K562 (cell line): ENCODE data around the gene CD300LB. TPM values are rescaled to one million over a fixed set of nuclear protein-coding genes. Genes with fewer than 3 reads are reported as not detected.

Source experiments
- ATAC-seq: fragments of 200-7000 bp; cut with Tn5 transposase; 3 replicates; pipeline ENCODE4 v1.9.1; 2020; ENCODE audit warnings: moderate library complexity
- BruUV-seq: library from RNA; stranded (reverse); fragments of 400-500 nt; replicated peaks from 2 replicates; lab custom pipeline; 2021; lab: Mats Ljungman, UMichigan
- CTCF ChIA-PET: fragments of 300-600 bp; formaldehyde crosslinking; extraction: SDS; loops from one replicate; lab custom pipeline; 2021; ENCODE audit warnings: low intra/inter-chr PET ratio; lab: Yijun Ruan, JAX
- POLR2A ChIA-PET: fragments of 300-600, 350-650 bp; sonication (Branson Sonifier 250); formaldehyde crosslinking; extraction: SDS; loops from one replicate; lab custom pipeline; 2021; ENCODE audit warnings: antibody characterized with exemption, inconsistent platforms; lab: Yijun Ruan, JAX
- DNase-seq, 4 experiments: peaks; one replicate each; pipeline versions ENCODE4 v3.0.0 to v3.0.0-alpha.2; 2011 to 2018; ENCODE audit warnings: low spot score in 3 of 4, mixed read lengths in 3 of 4; ENCODE audit errors: extremely low read depth in 1 of 4
- FAIRE-seq: peaks from 2 replicates; lab custom pipeline; 2011; peaks lifted over from hg19 to GRCh38; lab: Jason Lieb, UNC
- H2AFZ ChIP-seq: 2 replicates; pipeline ENCODE4 v1.6.0; 2011; ENCODE audit warnings: low read depth, low read length, control low read depth, inconsistent platforms
- H3K27ac ChIP-seq: fragments of 200-600 bp; 3 replicates; pipeline ENCODE4 v1.8.0; 2011; ENCODE audit warnings: low read depth, mild to moderate bottlenecking, control low read depth, inconsistent platforms, low read length, moderate library complexity, mixed read lengths; ENCODE audit errors: extremely low read depth
- H3K27me3 ChIP-seq, 2 experiments: fragments of 300-600 bp in 1 of 2; 2 replicates in 1 of 2; 3 replicates in 1 of 2; pipeline versions ENCODE4 v1.6.0 to v1.8.0; 2011; ENCODE audit warnings: inconsistent platforms in 2 of 2, low read length in 2 of 2, mild to moderate bottlenecking in 1 of 2, mixed read lengths in 1 of 2, moderate library complexity in 1 of 2; ENCODE audit not compliant: control insufficient read depth in 2 of 2, insufficient read depth in 2 of 2
- H3K36me3 ChIP-seq: fragments of 300-600 bp; 3 replicates; pipeline ENCODE4 v1.8.0; 2011; ENCODE audit warnings: mild to moderate bottlenecking, low read length, inconsistent platforms; ENCODE audit not compliant: control insufficient read depth, insufficient read depth
- H3K4me1 ChIP-seq, 2 experiments: fragments of 200-600 bp in 1 of 2; replicated peaks in 1 of 2; 2 replicates in 1 of 2; 3 replicates in 1 of 2; pipeline versions ENCODE4 v1.5.1 to v1.8.0; 2011; ENCODE audit warnings: inconsistent platforms in 2 of 2, low read length in 2 of 2, mild to moderate bottlenecking in 1 of 2, mixed read lengths in 1 of 2, moderate library complexity in 1 of 2; ENCODE audit not compliant: control insufficient read depth in 2 of 2, insufficient read depth in 2 of 2
- H3K4me2 ChIP-seq: 2 replicates; pipeline ENCODE4 v1.6.1; 2011; ENCODE audit warnings: low read length, control low read depth, inconsistent platforms, mixed read lengths; ENCODE audit not compliant: insufficient read depth
- H3K4me3 ChIP-seq: fragments of 200-600 bp; sonication (generic), shearing (Covaris generic); 2 replicates; pipeline ENCODE4 v1.5.1; 2016; ENCODE audit warnings: control low read depth, inconsistent platforms
- H3K79me2 ChIP-seq: fragments of 200-600 bp; 3 replicates; pipeline ENCODE4 v1.8.0; 2011; ENCODE audit warnings: low read length, inconsistent platforms; ENCODE audit not compliant: control insufficient read depth, insufficient read depth
- H3K9ac ChIP-seq, 2 experiments: 2 replicates each; pipeline versions ENCODE4 v1.6.0 to v1.6.1; 2011; ENCODE audit warnings: low read depth in 2 of 2, low read length in 2 of 2, control low read depth in 1 of 2, inconsistent platforms in 1 of 2, mild to moderate bottlenecking in 1 of 2, mixed read lengths in 1 of 2; ENCODE audit not compliant: insufficient read depth in 1 of 2
- H3K9me1 ChIP-seq: one replicate; pipeline ENCODE4 v1.6.0; 2011; ENCODE audit warnings: inconsistent platforms, mild to moderate bottlenecking, low read length, moderate library complexity; ENCODE audit not compliant: control insufficient read depth, insufficient read depth
- H3K9me3 ChIP-seq: replicated peaks from 2 replicates; pipeline ENCODE4 v1.5.1; 2011; ENCODE audit warnings: low read depth, low read length, inconsistent platforms; ENCODE audit not compliant: control insufficient read depth, insufficient read depth
- H4K20me1 ChIP-seq: replicated peaks from 2 replicates; pipeline ENCODE4 v1.6.1; 2011; ENCODE audit warnings: low read length, inconsistent platforms, mixed read lengths; ENCODE audit not compliant: control insufficient read depth, insufficient read depth
- MEIS2 ChIP-seq: fragments of 450-650 bp; IDR thresholded peaks from 2 replicates; pipeline ENCODE4 v1.6.1; 2014; ENCODE audit warnings: mild to moderate bottlenecking; ENCODE audit not compliant: partially characterized antibody
- MLX ChIP-seq, 2 experiments: fragments of 450-650 bp in 1 of 2; sonication (generic) in 1 of 2; formaldehyde crosslinking; conservative IDR thresholded peaks; 2 replicates each; pipeline versions ENCODE4 v1.4.0 to v1.8.1; 2020 to 2022; ENCODE audit warnings: mild to moderate bottlenecking in 1 of 2, missing genetic modification reagents in 1 of 2
- NFXL1 ChIP-seq: fragments of 450-650 bp; formaldehyde crosslinking; IDR thresholded peaks from 2 replicates; pipeline ENCODE4 v1.4.0; 2021; ENCODE audit warnings: mild to moderate bottlenecking
- NFYB ChIP-seq: IDR thresholded peaks from 2 replicates; pipeline ENCODE4 v1.6.1; 2011; ENCODE audit warnings: mild to moderate bottlenecking, moderate library complexity; ENCODE audit not compliant: insufficient read length; ENCODE audit errors: extremely low read depth
- RFX5 ChIP-seq: IDR thresholded peaks from 2 replicates; pipeline ENCODE4 v1.6.1; 2011; ENCODE audit warnings: low read depth, mild to moderate bottlenecking, improper control_type of control experiment, low read length
- SMAD1 ChIP-seq: fragments of 150-350 bp; IDR thresholded peaks from 2 replicates; pipeline ENCODE4 v1.6.1; 2014; ENCODE audit warnings: low read length, low read depth; ENCODE audit not compliant: partially characterized antibody
- SNAPC5 ChIP-seq: fragments of 250-450 bp; sonication (Bioruptor Pico); IDR thresholded peaks from 2 replicates; pipeline ENCODE4 v1.8.0; 2021; ENCODE audit warnings: moderate library complexity, mild to moderate bottlenecking, inconsistent platforms
- SREBF2 ChIP-seq: sonication (generic); formaldehyde crosslinking; IDR thresholded peaks from 2 replicates; pipeline ENCODE4 v1.4.0; 2020; ENCODE audit warnings: mild to moderate bottlenecking, missing genetic modification reagents
- STAT6 ChIP-seq: sonication (generic); formaldehyde crosslinking; IDR thresholded peaks from 2 replicates; pipeline ENCODE4 v1.8.1; 2023; ENCODE audit warnings: mild to moderate bottlenecking, missing genetic modification reagents
- SUPT5H ChIP-seq: fragments of 450-650 bp; IDR thresholded peaks from 2 replicates; pipeline ENCODE4 v1.6.1; 2016
- ZFP36 ChIP-seq: fragments of 150-350 bp; IDR thresholded peaks from 2 replicates; pipeline ENCODE4 v1.6.1; 2018; ENCODE audit warnings: low read length, low read depth; ENCODE audit not compliant: partially characterized antibody
- ZNF143 ChIP-seq: sonication (generic); formaldehyde crosslinking; IDR thresholded peaks from 2 replicates; pipeline ENCODE4 v1.9.0; 2022; ENCODE audit warnings: mild to moderate bottlenecking, missing genetic modification reagents
- ZNF24 ChIP-seq: fragments of 450-650 bp; IDR thresholded peaks from 2 replicates; pipeline ENCODE4 v1.6.1; 2016
- ZNF512 ChIP-seq: IDR thresholded peaks from 2 replicates; pipeline ENCODE4 v1.6.1; 2016; ENCODE audit warnings: missing genetic modification characterization, missing compliant biosample characterization
- WGBS: fragments of 100-300 bp; shearing (Covaris generic); methylation state at CpG from one replicate; pipeline ENCODE4 v1.1.6; 2016; ENCODE audit warnings: low coverage, mixed read lengths; ENCODE audit not compliant: insufficient coverage; ENCODE audit errors: missing lambda C conversion rate; 5-methylcytosine and 5-hydroxymethylcytosine counted together
- in situ Hi-C: fragments of 300-500 bp; cut with MboI; formaldehyde crosslinking; loops from 4 replicates; pipeline ENCODE4 v1.15.0; 2018; ENCODE audit warnings: inconsistent platforms, mixed read lengths
- intact Hi-C: fragments of 100-400 bp; cut with micrococcal nuclease; formaldehyde crosslinking; loops from 2 replicates; pipeline ENCODE4 v1.14.2; 2022
- polyA plus RNA-seq, 8 experiments: library from polyadenylated mRNA; depleted of rRNA in 4 of 8; stranded (reverse) in 5 of 8; unstranded in 3 of 8; fragments of >200 nt; fragmentation: Nextera tagmentation in 2 of 8; fragmentation: Illumina TruSeq in 1 of 8; extraction: Ambion mirVana in 2 of 8; extraction: Trizol in 1 of 8; gene quantifications; 2 replicates each; pipeline versions ENCODE4 v1.2.1 to v1.2.3, GENCODE V29; 2011 to 2014; ENCODE audit warnings: inconsistent platforms in 1 of 8, missing spikeins in 1 of 8
- total RNA-seq, 7 experiments: library from RNA; depleted of rRNA in 6 of 7; stranded (reverse); fragments of >200 nt in 6 of 7; fragmentation: Illumina TruSeq in 2 of 7; extraction: Trizol in 2 of 7; gene quantifications; 2 replicates each; pipeline versions ENCODE4 v1.2.1 to v1.2.3, GENCODE V29; 2011 to 2021; ENCODE audit warnings: low replicate concordance in 1 of 7

Gene CD300LB
- total and polyA plus RNA-seq, 9 of the 15 experiments (the other 6 are each of a cell fraction or from before 2014, with no cell fraction given), result not detected

GRCh38 chr17:74543891-74544760, 12.9 kb upstream of the CD300LB start (continued):
- TF ChIP-seq SUPT5H (no peak), MEIS2 (no peak)

GRCh38 chr17:74543406-74543805, 12.1 kb upstream of the CD300LB start:
- BruUV-seq, result no TSS peak
- no peak for ATAC-seq
- ChIA-PET POLR2A (no interaction called here), CTCF (no interaction called here)
- Histone ChIP-seq H3K4me3 (no peak overlapping the region), H2AFZ (no peak overlapping the region), H3K36me3 (no peaks in the 10 kb centered on the region), H3K4me2 (no peak overlapping the region), H4K20me1 (no peaks in the 10 kb centered on the region; the same call in none of the 2 replicates), H3K9me3 (no peaks in the 10 kb centered on the region), H3K79me2 (no peaks in the 10 kb centered on the region), H3K27me3 (peaks cover 0 to 85% of the 10 kb centered on the region in 2 experiments; a peak in 2 of 5 replicates), H3K4me1 (no peaks in the 10 kb centered on the region; a peak in 1 of 5 replicates), H3K9me1 (no peaks in the 10 kb centered on the region), H3K9ac (no peak overlapping the region), H3K27ac (no peak overlapping the region)
- intact Hi-C loops, result no loop called here
- in situ Hi-C loops, result no loop called here
- WGBS, result 0% methylated on average over 13 of the region's 14 CpGs
- FAIRE-seq, result no peak
- no peak for DNase-seq
- TF ChIP-seq MLX (CRISPR knock-in tag; conservative IDR thresholded peaks at IDR 0.05) (no peak), RFX5 (no peak), SMAD1 (no peak), STAT6 (CRISPR knock-in tag) (no peak), ZNF24 (no peak), ZFP36 (no peak), ZNF512 (tag) (no peak), SNAPC5 (no peak), SREBF2 (CRISPR knock-in tag) (no peak), NFXL1 (no peak), ZNF143 (CRISPR knock-in tag) (no peak), NFYB (no peak)
